ENCODE data around the gene CDCA7. TPM values are rescaled to one million over a fixed set of nuclear protein-coding genes. Genes with fewer than 3 reads are reported as not detected.

CDCA7 gene
- total RNA-seq, 2 experiments from 2014 or later, result 98.2 to 170 TPM

DNA sequence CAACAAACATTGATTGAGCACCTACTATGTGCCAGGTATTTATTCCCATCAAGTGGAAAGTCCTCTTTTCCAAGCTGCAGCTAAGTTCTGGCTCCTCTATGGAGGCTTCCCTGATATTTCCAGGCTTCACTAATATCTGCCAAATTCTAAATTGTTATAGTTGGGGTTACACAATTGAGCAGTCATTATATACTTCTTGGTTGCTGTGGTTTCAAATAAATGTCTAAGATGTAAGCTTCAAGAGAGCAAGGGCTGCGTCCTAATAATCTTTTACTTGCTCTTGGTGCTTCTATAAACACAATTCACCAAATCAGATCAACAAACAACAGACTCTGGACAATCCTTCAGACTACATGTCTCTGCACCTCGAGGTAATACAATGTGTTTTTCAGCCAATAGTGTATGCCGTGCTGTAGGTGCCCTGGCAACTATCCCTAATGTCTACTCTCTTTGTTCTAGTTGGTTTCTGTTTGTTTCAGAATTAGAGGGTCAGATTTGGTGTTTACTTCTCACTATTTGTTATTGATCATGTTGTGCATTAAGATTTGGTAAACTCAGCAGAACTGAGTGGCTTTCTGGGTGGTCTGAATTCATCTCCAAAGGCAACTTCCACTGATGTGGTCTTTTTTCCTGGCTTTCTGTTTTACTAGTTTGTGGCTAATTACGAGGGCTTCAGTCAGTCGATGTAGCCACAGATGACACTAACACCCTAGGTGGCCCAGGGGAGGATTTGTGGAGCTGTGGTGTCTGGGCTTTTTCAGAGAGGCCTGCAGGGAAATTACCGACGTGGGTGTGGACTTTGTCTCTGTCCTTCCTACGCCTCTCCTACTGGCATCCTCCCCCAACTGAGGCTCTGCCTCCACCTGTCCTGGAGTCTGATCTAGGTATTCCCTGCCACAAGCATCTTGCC lies 50.4 kb downstream of the CDCA7 start:
- BruUV-seq (replicated peaks), result no TSS peak
- no peaks in the 10 kb centered on the region for H3K79me2 ChIP-seq (ENCODE audit: insufficient read depth, low read depth, low read length)
- no peaks in the 10 kb centered on the region for H3K4me1 ChIP-seq (ENCODE audit: insufficient read depth, low read length, poor library complexity, severe bottlenecking)
- ChIA-PET CTCF (ENCODE audit: unreplicated experiment) (no interaction called here), POLR2A (no interaction called here)
- no peaks in the 10 kb centered on the region for H3K36me3 ChIP-seq (ENCODE audit: insufficient read depth, low read length)
- TF ChIP-seq EZH2phosphoT487 (IDR thresholded peaks at IDR 0.05; ENCODE audit: borderline replicate concordance, low read depth, low read length), result no peak
- TF ChIP-seq, protein P1, sequence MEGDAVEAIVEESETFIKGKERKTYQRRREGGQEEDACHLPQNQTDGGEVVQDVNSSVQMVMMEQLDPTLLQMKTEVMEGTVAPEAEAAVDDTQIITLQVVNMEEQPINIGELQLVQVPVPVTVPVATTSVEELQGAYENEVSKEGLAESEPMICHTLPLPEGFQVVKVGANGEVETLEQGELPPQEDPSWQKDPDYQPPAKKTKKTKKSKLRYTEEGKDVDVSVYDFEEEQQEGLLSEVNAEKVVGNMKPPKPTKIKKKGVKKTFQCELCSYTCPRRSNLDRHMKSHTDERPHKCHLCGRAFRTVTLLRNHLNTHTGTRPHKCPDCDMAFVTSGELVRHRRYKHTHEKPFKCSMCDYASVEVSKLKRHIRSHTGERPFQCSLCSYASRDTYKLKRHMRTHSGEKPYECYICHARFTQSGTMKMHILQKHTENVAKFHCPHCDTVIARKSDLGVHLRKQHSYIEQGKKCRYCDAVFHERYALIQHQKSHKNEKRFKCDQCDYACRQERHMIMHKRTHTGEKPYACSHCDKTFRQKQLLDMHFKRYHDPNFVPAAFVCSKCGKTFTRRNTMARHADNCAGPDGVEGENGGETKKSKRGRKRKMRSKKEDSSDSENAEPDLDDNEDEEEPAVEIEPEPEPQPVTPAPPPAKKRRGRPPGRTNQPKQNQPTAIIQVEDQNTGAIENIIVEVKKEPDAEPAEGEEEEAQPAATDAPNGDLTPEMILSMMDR (conservative IDR thresholded peaks at IDR 0.05; ENCODE audit: low read length), result no peak
- intact Hi-C loops (cut with micrococcal nuclease; ENCODE audit: unreplicated experiment), result loop anchor here (5.0 to 10.0 kb wide), 3 partner anchors 167 to 640 kb away; no protein-coding TSS in a partner anchor
- H4K20me1 ChIP-seq (ENCODE audit: insufficient read depth, low read length), result no peaks in the 10 kb centered on the region
- no peak overlapping the region for H3K4me2 ChIP-seq (ENCODE audit: low read length)
- no peak overlapping the region for H3K27ac ChIP-seq (ENCODE audit: low read depth, low read length, poor library complexity, severe bottlenecking)
- no peak overlapping the region for H2AFZ ChIP-seq (ENCODE audit: low read length)
- no peak for DNase-seq (ENCODE audit: low spot score)
- no peaks in the 10 kb centered on the region for H3K9me2 ChIP-seq (ENCODE audit: insufficient read depth, low read length)
- H3K9me3 ChIP-seq (ENCODE audit: low read length), result no peaks in the 10 kb centered on the region
- no peak overlapping the region for H3K4me3 ChIP-seq (ENCODE audit: low read depth, low read length, poor library complexity, severe bottlenecking)

DNA sequence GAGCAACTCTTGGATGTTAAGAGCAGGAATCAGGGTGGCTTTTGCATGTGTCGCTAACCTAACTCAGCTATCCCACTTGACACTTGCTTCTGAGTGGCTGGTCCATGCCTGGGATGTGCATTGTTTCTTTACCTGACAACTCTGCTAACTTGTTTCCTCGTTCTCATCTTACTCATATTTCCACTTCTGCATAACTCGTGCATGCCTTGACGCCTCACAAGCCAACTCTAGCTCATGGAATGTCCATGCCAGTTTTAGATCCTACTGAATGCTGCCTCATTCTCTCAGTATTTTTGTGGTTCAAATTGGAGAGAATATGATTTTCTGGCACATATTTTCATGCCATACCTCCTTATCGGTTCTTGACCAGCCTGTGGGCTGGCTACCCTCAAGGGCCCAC lies 52.5 kb downstream of the CDCA7 start:
- Histone ChIP-seq H3K27ac (ENCODE audit: low read depth, low read length, poor library complexity, severe bottlenecking) (no peak overlapping the region), H3K9me2 (ENCODE audit: insufficient read depth, low read length) (no peaks in the 10 kb centered on the region), H3K36me3 (ENCODE audit: insufficient read depth, low read length) (no peaks in the 10 kb centered on the region), H4K20me1 (ENCODE audit: insufficient read depth, low read length) (no peaks in the 10 kb centered on the region), H3K4me2 (ENCODE audit: low read length) (no peak overlapping the region), H3K9me3 (ENCODE audit: low read length) (no peaks in the 10 kb centered on the region), H3K79me2 (ENCODE audit: insufficient read depth, low read depth, low read length) (no peaks in the 10 kb centered on the region), H3K4me3 (ENCODE audit: low read depth, low read length, poor library complexity, severe bottlenecking) (no peak overlapping the region), H2AFZ (ENCODE audit: low read length) (no peak overlapping the region), H3K4me1 (ENCODE audit: insufficient read depth, low read length, poor library complexity, severe bottlenecking) (no peaks in the 10 kb centered on the region)
- CTCF ChIA-PET (ENCODE audit: unreplicated experiment), result no interaction called here
- POLR2A ChIA-PET, result interaction anchor here (1.1 kb wide), 1 partner anchor 231 kb away, joined by 3 read pairs; no protein-coding TSS in a partner anchor
- TF ChIP-seq EZH2phosphoT487 (IDR thresholded peaks at IDR 0.05; ENCODE audit: borderline replicate concordance, low read depth, low read length), result no peak
- TF ChIP-seq, protein P1 (conservative IDR thresholded peaks at IDR 0.05; ENCODE audit: low read length), result no peak
- intact Hi-C loops (cut with micrococcal nuclease; ENCODE audit: unreplicated experiment), result loop anchor here (10.0 kb wide), 1 partner anchor 638 kb away; no protein-coding TSS in a partner anchor
- BruUV-seq (replicated peaks), result no TSS peak
- DNase-seq (ENCODE audit: low spot score), result no peak

DNA sequence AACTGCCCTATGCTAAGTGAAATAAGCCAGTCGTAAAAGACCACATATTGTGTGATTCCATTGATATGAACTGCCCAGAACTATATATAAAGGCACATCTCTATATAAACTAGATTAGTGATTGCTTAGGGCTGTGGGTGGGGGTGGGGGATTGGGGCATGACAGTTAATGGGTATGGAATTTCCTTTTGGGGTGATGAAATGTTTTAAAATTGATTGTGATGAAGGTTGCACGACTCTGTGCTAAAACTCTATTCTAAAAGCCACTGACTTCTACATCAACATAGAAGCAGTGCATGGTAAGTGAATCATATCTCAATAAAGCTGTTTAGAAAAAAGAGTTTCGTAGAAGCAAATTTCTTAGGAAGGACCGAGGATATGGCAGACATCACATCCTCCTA lies 53.0 kb downstream of the CDCA7 start:
- intact Hi-C loops (cut with micrococcal nuclease; ENCODE audit: unreplicated experiment), result loop anchor here (10.0 kb wide), 1 partner anchor 637 kb away; no protein-coding TSS in a partner anchor

More for the DNA sequence above, 53.0 kb downstream of the CDCA7 start:
- DNase-seq (ENCODE audit: low spot score), result no peak
- Histone ChIP-seq H3K9me2 (ENCODE audit: insufficient read depth, low read length) (no peaks in the 10 kb centered on the region), H3K36me3 (ENCODE audit: insufficient read depth, low read length) (no peaks in the 10 kb centered on the region), H3K4me2 (ENCODE audit: low read length) (no peak overlapping the region), H3K9me3 (ENCODE audit: low read length) (no peaks in the 10 kb centered on the region), H4K20me1 (ENCODE audit: insufficient read depth, low read length) (no peaks in the 10 kb centered on the region), H3K27ac (ENCODE audit: low read depth, low read length, poor library complexity, severe bottlenecking) (no peak overlapping the region), H2AFZ (ENCODE audit: low read length) (no peak overlapping the region), H3K79me2 (ENCODE audit: insufficient read depth, low read depth, low read length) (no peaks in the 10 kb centered on the region), H3K4me1 (ENCODE audit: insufficient read depth, low read length, poor library complexity, severe bottlenecking) (no peaks in the 10 kb centered on the region), H3K4me3 (ENCODE audit: low read depth, low read length, poor library complexity, severe bottlenecking) (no peak overlapping the region)
- CTCF ChIA-PET (ENCODE audit: unreplicated experiment), result no interaction called here
- POLR2A ChIA-PET, result no interaction called here
- no peak for TF ChIP-seq EZH2phosphoT487 (IDR thresholded peaks at IDR 0.05; ENCODE audit: borderline replicate concordance, low read depth, low read length)
- TF ChIP-seq, protein P1 (conservative IDR thresholded peaks at IDR 0.05; ENCODE audit: low read length), result no peak
- no TSS peak for BruUV-seq (replicated peaks)

All from OCI-LY7 (cell line).